ENCODE results near the gene CCR1.

DNA sequence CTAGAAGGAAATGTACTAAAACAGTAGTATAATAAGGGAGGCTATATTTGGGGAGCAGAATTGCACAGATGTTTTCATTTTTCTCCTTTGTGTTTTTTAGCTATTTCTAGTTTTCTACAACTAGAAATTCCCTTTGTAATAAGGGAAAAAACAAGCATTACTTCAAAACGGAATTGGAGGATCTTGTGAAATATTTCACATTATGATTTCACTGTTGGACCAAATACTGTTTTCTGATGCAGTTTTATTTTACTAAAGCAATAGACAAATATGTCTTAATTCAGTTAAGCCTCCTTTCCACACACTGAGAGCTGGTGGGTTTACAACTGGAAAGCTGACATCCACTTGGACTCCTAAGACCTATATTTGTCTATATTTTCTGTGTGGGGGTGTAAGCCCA is 7.3 kb downstream of the CCR1 start:
- TF ChIP-seq, protein P1, sequence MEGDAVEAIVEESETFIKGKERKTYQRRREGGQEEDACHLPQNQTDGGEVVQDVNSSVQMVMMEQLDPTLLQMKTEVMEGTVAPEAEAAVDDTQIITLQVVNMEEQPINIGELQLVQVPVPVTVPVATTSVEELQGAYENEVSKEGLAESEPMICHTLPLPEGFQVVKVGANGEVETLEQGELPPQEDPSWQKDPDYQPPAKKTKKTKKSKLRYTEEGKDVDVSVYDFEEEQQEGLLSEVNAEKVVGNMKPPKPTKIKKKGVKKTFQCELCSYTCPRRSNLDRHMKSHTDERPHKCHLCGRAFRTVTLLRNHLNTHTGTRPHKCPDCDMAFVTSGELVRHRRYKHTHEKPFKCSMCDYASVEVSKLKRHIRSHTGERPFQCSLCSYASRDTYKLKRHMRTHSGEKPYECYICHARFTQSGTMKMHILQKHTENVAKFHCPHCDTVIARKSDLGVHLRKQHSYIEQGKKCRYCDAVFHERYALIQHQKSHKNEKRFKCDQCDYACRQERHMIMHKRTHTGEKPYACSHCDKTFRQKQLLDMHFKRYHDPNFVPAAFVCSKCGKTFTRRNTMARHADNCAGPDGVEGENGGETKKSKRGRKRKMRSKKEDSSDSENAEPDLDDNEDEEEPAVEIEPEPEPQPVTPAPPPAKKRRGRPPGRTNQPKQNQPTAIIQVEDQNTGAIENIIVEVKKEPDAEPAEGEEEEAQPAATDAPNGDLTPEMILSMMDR (tag by site-specific recombination; IDR thresholded peaks at IDR 0.05), result no peak
- TF ChIP-seq, protein P2, sequence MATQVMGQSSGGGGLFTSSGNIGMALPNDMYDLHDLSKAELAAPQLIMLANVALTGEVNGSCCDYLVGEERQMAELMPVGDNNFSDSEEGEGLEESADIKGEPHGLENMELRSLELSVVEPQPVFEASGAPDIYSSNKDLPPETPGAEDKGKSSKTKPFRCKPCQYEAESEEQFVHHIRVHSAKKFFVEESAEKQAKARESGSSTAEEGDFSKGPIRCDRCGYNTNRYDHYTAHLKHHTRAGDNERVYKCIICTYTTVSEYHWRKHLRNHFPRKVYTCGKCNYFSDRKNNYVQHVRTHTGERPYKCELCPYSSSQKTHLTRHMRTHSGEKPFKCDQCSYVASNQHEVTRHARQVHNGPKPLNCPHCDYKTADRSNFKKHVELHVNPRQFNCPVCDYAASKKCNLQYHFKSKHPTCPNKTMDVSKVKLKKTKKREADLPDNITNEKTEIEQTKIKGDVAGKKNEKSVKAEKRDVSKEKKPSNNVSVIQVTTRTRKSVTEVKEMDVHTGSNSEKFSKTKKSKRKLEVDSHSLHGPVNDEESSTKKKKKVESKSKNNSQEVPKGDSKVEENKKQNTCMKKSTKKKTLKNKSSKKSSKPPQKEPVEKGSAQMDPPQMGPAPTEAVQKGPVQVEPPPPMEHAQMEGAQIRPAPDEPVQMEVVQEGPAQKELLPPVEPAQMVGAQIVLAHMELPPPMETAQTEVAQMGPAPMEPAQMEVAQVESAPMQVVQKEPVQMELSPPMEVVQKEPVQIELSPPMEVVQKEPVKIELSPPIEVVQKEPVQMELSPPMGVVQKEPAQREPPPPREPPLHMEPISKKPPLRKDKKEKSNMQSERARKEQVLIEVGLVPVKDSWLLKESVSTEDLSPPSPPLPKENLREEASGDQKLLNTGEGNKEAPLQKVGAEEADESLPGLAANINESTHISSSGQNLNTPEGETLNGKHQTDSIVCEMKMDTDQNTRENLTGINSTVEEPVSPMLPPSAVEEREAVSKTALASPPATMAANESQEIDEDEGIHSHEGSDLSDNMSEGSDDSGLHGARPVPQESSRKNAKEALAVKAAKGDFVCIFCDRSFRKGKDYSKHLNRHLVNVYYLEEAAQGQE (tag by site-specific recombination; IDR thresholded peaks at IDR 0.05), result no peak
- TF ChIP-seq PRDM1 (tag by site-specific recombination; IDR thresholded peaks at IDR 0.05) (no peak), TRIM28 (IDR thresholded peaks at IDR 0.05; ENCODE audit: borderline replicate concordance, low read length) (no peak), HOXA7 (CRISPR knock-in tag; IDR thresholded peaks at IDR 0.05; ENCODE audit: borderline replicate concordance) (no peak), ZBTB21 (tag by site-specific recombination; IDR thresholded peaks at IDR 0.05) (no peak), ZNF621 (tag by site-specific recombination; IDR thresholded peaks at IDR 0.05) (no peak), ZNF768 (tag by site-specific recombination; IDR thresholded peaks at IDR 0.05) (no peak), ZNF274 (IDR thresholded peaks at IDR 0.05; ENCODE audit: low read length) (no peak), ZNF274 (tag by site-specific recombination; IDR thresholded peaks at IDR 0.05; ENCODE audit: borderline replicate concordance) (no peak), HOXD13 (CRISPR knock-in tag; IDR thresholded peaks at IDR 0.05; ENCODE audit: borderline replicate concordance) (no peak), WT1 (tag by site-specific recombination; IDR thresholded peaks at IDR 0.05) (no peak), ZNF776 (tag by site-specific recombination; IDR thresholded peaks at IDR 0.05; ENCODE audit: borderline replicate concordance) (no peak)
- TF ChIP-seq, protein P3, sequence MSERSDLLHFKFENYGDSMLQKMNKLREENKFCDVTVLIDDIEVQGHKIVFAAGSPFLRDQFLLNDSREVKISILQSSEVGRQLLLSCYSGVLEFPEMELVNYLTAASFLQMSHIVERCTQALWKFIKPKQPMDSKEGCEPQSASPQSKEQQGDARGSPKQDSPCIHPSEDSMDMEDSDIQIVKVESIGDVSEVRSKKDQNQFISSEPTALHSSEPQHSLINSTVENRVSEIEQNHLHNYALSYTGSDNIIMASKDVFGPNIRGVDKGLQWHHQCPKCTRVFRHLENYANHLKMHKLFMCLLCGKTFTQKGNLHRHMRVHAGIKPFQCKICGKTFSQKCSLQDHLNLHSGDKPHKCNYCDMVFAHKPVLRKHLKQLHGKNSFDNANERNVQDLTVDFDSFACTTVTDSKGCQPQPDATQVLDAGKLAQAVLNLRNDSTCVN (tag by site-specific recombination; optimal IDR thresholded peaks at IDR 0.05), result no peak
